NCI-H1417 (cell line): Measurements from ENCODE around the gene TEK.

ENCODE experiments used
- DNase-seq, 3 experiments: peaks; one replicate each; lab custom pipeline; 2025; lab: John Stamatoyannopoulos, UW

The TEK gene

DNA sequence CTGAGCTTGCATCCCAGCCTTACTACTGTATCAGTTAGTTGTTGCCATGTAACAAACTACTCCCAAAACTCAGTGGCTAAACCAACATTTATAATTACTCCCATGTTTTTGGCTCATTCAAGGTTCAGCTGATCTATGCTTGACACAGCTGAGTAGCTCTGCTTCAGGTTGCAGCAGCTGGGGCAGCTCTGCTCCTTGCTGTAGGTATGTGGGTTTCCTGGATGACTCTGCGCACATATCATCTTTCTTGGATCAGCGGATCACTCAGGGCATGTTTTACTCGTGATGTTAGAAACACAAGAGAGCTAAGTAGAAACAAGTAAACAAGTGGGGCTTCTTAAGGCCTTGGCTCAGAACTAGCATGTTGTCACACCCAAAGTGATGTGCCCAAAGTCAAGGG lies 15.1 kb downstream of the TEK start:
- DNase-seq, result no peak

DNA sequence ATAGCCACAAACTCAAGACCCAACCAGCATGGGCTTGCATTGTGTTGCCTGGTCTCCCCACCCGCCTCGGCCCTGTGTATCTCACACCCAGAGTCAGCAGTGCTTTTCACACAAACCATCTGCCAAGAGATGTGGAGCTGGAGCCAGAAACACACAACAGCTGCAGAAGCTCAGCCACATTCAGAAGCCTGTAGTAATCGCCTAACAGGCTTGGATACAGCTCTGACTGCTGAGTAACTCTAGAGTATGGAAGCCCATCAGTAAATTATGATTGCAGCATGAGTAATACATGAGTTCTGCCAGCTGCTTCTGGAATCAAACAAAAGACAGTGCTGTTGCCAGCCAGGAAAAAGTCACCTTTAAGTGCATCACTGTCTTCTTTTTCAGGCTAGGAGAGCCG lies 16.0 kb downstream of the TEK start:
- DNase-seq, result no peak

DNA sequence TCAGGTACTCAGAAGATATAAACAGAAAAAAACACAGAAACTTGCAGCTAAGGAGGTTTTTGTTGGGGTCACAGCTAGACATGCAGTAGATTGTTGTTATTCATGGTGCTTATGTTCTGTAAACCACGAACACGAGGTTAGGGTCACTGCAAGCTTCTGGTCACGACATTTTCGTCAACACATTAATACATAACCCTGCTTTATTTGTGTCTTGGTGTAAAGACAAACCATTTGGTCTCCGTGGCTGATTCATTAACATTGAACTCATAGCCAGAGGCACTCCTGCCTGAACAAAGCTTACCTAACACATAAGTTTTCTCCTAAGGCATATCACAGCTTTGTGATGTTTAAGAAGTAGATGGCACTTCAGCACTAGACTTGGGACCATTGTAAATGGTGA lies 16.9 kb downstream of the TEK start:
- no peak for DNase-seq

DNA sequence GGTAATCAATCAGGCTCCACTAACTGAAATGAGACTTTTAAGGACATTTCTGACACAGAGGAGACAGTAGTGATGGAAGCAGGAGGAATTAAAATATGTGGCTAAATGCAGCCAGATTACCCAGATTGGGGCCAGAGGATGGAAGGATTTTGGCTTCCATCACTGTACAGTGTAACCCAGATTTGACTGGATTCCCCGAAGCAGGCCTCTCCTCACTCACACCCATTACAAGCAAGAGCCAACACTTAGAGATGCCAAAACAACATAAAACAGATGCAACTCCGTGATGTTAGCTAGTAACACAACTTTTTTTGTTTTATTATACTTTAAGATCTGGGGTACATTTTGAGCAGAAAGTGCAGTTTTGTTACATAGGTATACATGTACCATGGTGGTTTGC lies 17.6 kb downstream of the TEK start:
- DNase-seq, result no peak

DNA sequence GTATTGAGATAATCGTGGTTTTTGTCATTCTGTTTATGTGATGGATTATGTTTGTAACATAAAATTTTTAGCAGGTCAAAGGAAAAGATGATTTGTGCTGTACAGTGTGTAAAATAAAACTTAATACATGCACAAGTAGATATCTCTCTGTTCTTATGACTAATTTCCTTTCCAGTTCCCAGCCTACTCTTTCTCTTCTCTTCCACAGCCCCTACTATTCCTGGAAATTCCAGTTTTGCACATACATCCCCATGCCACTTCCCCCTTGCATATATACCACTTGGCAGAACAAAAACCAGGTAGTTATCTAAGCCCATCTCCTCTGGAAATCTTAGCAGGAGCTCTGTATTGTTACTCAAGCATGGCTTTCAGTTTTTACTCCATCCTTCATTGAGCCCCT lies 20.2 kb downstream of the TEK start:
- no peak for DNase-seq

DNA sequence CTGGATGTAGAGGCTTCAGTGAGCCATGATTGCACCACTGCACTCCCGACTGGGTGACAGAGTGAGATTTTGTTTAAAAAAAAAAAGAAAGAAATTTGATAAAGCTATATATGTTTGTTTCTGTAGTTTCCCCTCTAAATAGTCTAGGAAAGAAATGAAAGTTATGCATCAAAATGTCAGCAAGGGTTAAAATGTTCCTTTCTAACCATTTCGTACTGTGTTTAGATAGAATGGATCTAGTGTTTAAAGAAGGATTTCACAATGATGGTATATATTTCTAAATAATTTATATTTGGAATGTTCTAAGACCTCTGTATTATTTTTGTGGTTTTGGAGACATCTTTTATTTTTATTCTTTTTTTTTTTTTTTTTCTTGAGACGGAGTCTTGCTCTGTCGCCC lies 22.7 kb downstream of the TEK start:
- no peak for DNase-seq

DNA sequence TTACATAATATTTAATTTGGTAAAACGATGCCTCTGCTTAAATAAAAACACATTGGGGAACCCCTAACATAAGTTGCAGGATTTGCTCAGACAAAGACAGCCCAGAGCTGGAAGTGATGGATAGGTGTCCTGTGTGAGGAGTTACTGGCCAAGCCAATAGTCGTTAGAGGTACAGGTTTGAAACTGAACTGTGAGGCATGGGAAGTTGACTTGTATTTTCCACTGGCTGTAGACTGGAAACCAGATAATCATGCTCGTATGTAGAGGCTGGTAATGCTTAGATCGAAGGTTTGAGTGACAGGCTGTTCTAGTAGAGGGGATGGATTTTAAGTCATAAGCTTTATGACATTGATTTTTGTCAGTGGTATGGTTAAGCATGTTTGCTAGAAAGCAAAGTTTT lies 24.8 kb downstream of the TEK start:
- no peak for DNase-seq

DNA sequence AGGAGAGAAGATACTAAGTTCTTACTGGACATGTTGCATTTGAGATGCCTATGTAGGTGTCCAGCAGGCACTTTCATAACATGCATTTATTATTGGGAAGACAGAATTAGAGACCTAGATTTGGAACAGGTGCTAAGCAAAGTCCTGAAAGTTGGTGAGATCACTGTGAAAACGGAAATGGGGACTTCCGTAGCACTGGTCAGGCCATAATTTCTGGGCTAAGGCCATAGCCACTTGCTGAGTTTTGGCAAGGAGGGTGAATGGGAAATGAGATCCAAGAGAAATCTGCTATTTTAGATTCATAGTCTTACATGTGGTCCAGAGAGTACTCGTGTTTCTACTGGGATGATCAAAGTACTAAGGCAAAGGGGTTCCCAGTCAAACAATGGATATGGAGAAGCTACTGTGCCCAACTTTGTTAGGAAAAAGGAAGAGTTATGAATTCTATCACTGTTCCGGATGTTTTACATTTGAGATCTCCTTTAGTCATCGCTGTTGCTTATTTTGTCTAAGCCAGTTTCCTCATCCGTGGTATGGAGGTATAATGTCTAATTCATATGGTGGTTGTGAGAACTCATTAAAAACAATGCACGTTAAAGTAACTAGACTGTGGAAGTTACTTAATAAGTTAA lies 33.4 kb downstream of the TEK start:
- no peak for DNase-seq

DNA sequence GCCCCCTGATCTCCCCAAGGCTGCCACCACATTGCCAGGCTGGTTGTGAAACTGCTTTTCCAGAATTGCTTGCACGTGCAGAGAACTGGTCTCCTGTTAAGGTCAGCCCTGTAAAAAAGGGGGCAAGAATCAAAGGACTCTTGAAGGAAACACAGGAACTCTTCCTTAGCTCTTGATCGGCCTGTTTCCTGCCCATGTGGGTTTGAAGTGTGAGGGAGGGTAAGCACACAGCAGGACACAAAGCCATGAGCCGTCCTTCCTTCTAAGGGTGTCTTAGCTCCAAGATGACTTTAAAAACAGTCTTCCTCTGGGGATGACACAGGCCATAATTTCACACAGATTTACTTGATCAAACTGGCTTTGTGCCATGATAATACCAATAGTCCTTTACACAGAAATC lies 36.1 kb downstream of the TEK start:
- DNase-seq, result no peak

DNA sequence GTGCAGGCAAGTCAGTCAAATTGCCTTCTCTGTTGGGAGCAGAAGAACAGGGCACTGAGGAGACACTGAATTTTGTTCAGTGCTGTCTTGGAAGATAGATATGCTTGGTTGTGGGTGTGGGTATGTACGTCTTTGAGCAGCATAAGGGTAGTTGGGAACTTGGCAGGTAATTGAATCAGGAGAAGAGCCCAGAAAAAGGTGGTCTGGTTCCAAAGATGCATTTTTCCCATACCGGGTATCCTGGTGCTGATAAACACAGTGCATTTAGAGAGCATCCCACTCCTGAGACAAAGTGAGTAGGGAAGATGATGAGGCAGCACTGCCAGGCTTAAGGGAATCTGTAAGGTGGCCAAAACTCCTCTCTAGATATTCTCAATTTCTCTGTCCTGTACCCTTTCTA lies 40.6 kb downstream of the TEK start:
- no peak for DNase-seq

DNA sequence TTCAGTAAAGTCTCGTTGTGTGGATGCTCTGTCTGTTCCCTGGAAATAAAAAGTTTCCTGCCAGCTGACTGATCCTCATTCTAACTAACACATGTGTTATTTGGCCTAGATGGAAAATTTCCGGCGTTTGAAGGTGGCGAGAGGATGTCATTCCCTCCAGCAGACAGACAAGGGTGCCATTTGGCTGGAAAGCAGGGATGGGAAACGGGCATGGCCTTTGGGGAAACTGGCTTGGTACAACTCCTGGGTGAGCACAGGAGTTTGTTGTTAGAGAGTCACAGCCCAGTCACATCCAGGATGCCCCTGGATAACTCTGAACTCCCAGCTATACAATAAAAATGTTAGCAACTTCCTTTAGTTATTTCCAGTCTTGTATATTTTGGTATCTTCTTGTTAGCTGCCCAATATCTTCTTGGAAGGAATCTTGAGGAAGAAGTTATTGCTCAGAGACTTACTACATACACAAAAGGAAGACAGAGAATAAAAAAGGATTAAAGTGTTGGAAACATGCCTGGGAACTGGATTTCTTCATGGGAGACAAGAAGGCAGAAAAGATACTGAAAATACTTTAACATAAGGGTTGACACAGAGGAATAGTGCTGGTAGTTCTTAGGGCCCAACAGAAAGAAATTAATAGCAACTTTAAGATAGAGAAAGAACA lies 41.9 kb downstream of the TEK start:
- DNase-seq, result no peak

DNA sequence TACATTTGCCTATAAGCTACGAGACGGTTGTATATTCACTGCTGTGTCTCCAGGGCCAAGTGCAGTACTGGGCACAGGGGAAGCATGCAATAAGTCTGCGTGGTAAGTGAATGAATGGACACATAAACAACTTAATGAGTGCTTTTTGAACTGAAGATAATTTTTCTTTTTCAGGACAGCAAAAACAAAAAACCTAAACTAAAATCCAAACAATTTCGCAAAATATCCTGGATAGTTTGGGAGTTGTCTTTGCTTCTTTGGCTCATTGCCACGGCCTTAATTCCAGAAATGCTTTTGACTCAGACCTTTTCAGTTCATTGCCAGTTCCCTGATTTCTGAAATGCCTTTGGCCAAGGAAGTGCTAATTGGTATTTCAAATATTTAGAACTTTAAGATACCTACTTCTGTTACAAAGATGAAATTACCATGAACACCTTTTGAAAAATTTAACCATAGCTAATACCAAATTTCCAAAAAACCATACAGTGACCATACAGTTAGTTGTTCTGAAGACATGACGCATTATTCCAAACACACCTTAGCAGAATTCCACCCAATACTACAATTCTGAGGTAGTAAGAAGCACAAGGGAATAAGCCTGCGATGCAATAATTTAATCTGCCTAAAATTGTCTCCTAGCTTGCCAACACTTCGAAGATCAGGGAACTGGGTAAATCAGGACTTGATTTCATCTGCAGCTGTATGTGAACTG lies 42.8 kb downstream of the TEK start:
- DNase-seq, result no peak

DNA sequence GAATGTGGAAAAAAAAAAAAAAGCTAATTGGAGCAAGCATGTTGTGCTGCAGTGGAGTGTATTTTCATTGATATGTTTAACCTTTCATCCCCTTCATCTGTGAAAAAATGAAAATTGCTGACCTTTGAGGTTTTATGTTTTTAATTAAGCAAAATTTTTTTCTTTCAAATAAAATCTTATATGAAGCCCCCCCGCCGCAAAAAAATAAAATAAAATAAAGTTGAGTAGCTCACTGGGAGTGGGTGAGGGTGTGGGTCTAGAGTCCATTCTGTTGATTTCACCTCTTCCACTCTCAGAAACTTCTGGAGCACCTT lies 43.3 kb downstream of the TEK start:
- no peak for DNase-seq

DNA sequence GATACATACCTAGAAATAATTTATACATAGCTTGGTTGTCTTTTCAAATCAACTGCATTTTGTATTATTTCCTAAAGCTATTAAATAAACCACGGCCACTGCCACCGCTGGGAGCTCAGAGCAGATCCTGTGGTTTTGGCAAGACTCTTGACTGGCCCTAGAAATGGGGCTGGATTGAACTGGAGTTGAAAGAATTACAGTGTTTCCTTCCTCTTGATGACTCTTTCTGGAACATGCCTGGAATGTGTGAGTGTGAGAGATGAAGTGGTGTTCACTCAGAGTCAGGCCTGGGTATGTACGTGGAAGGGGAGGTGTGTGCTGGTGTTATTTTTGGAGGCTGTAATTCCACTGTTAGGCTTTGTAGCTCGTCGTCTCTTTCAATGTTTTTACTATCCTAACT lies 45.9 kb downstream of the TEK start:
- peak in 1 of 3 experiments; percentile 4 for DNase-seq

DNA sequence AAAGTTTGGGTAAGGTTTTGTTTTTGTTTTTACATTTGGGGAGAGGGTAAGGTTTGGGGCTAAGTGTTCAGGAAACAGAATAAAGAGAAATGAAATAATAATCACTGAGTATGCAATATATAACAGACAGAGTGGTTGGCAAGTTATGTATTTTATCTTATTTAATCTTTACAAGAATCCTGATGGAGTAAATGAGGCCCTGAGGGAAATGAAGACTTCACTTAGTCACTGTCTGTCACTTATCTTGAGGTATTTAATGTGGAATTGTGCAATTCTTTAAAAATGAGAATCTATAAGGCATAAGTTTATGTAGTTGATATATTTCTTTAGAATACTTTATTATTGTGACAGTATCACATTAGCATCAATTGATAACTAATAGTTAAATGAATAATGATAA lies 48.1 kb downstream of the TEK start:
- DNase-seq, result no peak

DNA sequence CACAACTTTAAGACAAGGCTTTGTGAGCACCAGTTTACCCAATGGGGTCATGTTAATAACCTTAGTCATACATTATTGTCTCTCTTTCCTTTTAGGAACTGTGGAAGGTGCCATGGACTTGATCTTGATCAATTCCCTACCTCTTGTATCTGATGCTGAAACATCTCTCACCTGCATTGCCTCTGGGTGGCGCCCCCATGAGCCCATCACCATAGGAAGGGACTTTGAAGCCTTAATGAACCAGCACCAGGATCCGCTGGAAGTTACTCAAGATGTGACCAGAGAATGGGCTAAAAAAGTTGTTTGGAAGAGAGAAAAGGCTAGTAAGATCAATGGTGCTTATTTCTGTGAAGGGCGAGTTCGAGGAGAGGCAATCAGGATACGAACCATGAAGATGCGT lies 48.7 kb downstream of the TEK start:
- no peak for DNase-seq

DNA sequence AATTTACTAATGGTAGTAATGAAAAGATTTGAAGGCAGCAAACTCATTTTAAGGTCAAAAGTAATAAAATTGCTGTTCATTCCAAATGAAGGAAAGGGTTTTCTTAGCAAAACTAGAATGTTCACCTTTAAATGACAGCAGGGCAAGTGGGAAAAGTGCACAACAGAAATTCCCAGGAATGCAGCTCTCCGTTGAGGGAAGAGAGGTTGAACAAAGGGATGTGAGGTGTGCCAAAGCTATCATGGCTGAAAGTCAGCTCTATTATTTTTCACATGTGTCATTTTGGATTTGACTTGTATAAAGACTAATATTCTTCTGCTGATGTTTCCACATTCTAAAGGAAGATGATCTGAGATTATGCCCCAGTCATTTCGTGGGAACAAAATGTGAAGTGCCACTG lies 51.6 kb downstream of the TEK start:
- DNase-seq, result no peak

DNA sequence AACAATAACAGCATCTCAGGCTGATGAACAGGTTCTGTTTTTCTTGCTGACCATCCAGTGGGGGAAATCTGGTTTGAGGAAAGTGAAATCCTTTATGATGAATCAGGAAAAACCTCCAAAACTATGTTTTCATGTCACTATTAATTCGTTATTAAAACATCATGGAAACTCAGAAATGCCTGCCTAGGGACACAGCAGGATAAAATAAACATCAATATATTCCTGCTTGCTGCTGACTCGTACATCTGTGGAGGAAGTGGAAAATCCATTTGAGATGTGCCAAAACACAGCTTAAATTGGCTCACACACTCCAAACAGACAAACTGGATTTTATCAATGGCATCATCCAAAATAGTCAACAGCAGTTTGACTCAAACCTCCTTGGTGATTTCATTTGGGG lies 53.0 kb downstream of the TEK start:
- no peak for DNase-seq

DNA sequence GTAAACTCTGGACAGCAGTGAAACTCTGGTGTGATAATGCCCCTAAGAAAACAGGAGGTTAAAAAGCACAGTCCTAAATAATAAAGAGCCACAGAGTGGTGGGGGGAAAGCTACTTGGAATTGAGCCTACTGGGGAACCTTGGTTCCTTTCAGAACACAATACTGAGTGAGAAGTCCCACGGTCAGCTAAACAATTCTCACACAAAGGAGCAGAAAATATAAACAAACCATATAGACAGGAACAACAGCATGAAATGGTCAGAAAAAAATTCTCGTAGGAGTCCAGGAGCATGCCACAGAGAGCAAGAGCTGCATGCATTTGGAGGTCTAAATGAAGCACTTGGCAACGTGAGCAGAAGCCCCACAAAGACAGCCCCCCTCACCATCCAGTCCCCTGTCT lies 56.0 kb downstream of the TEK start:
- DNase-seq, result no peak

DNA sequence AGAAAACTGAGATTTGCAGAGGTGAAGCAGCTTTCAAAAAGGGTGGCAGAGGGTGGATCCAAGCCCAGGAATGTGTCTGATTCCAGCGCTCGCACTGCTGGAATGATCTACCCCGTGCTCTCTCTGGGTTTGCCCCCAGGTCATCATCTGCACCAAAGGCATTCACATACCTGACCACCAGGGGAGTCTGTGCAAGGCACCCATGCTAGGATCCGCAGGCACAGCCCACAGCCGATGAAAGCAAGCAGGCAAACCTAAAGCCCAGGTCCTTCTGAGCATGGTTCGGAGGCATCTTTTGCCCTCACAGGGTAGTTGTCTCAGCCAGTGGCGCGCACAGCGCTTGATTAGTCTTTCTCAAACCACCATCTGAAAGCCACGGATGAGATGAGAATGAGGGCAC lies 56.6 kb downstream of the TEK start:
- DNase-seq, result no peak

DNA sequence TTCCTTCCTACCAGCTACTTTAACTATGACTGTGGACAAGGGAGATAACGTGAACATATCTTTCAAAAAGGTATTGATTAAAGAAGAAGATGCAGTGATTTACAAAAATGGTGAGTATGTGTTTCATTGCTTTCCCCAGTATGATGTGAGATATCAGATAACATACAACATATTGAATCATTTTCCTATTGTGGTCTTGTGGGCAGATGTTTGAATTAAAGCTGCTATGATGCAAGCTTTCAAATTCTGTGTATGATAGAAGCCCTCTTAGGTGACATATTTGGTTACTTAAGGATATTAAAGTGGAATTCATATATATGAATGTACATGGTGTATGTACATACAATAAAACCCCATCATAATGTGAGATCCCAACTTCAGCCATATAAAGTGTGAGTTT lies 59.5 kb downstream of the TEK start:
- DNase-seq, result no peak

DNA sequence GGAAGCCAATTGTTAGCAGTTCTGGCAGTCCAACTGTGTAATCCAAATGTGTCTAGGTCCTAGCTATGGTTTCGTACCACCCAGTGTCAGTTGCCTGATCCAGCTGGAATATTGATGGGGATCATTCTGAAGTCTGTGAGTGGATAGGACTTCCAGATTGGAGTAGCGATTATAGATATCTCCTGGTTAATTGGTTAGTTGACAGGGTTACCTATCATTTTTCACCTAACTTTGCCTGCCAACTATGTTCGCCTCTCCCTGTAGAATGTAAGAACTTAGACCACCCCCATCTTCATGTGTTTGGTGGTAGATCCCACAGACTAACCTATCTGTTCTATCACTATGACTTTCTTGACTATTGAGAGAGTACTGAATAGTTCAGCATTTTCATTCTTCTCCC lies 59.9 kb downstream of the TEK start:
- DNase-seq, result no peak

DNA sequence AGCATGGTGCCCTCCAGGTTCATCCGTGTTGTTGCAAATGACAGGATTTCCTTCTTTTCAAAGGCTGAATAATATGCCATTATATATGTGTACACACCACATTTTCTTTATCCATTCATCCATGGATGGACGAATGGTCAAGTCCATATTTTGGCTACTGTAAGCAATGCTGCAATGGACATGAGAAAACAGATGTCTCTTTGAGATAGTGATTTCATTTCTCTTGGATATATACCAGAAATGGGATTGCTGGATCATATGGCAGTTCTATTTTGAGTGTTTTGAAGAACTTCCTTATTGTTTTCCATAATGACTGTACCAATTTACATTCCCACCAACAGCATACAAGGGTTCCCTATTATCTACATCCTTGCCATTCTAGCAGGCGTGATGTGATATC lies 67.9 kb downstream of the TEK start:
- DNase-seq, result no peak
